ENCODE data around the gene WNT11.

DNA sequence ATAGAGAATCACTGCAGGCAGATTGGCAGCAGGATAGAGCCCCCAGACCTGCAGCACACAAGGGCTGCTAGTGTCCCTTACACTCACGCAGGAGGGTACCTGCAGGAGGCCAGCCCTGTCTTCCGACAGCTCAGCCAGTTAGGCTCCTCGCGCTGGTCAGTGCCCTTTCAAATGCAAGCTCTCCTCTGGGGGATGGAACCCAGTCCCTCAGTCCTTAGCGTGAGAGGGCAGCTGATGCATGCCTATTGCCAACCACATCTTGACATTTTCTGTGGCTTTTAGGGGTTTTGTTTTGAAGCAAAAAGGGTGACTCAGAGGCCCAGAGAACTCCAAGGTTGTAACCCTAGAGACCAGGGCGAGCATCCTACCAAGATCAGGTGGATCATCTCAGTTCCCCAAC is 40.0 kb downstream of the WNT11 start:
- TF ChIP-seq CTCF (IDR thresholded peaks at IDR 0.05) (no peak), POLR2A (IDR thresholded peaks at IDR 0.05) (no peak)

All from adrenal gland (tissue), 5 donors.